GM21576 (cell line): Measurements from ENCODE around the gene ZCCHC7.
"Not testable (repeated sequence)": the region's sequence is repeated elsewhere in the genome, so short reads cannot be mapped to it uniquely, and the experiment has no call there.

Source experiments
- ATAC-seq: cut with Tn5 transposase; IDR thresholded peaks from one replicate; pipeline ENCODE4 v1.9.1; 2021; ENCODE audit warnings: mild to moderate bottlenecking, moderate library complexity; ENCODE audit not compliant: unreplicated experiment

The ZCCHC7 gene

DNA sequence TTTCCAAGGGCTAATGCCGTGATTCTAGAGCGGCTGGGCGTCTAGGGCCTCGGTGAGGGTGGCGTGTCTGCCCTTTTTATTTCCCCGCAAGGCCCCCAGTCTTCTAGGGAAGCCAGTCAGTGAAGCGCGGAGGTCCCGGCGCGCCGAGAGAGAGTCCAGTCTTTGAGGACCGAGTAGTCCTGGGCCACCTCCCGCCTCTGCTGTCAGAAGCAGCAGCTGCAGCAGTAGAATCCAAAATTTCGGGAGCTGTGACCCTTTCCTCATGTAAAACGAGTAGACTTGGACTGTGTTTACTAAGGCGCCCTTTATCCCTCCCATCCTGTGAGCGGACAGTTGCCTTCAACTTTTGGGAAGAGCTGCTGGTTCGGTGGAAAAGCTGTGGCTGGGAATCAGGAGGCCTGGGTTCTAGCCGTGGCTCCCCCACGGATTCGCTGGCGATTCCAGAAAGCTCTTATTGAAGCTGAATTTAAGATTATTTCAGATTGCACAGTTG is 515 bp downstream of the ZCCHC7 start:
- peak; percentile 15 for ATAC-seq

DNA sequence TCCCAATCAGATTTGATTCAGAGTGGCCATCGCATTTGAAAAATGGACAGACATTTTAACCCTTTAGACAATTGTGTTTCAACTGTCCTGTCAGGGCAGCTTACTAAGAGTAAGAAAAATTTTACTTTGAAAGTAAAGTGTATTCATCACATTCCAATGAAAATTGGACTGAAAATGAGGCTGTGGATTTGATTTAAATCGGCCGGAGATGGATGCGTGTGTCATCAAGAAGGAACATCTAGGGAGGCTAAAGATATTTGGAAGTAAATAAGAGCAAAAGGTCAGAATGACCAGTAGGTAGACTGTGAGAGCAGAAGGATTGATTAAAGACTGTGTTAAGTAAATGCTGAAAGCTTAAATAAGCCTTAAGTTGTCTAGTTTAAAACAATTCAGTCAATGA is 1.5 kb downstream of the ZCCHC7 start:
- no peak for ATAC-seq

DNA sequence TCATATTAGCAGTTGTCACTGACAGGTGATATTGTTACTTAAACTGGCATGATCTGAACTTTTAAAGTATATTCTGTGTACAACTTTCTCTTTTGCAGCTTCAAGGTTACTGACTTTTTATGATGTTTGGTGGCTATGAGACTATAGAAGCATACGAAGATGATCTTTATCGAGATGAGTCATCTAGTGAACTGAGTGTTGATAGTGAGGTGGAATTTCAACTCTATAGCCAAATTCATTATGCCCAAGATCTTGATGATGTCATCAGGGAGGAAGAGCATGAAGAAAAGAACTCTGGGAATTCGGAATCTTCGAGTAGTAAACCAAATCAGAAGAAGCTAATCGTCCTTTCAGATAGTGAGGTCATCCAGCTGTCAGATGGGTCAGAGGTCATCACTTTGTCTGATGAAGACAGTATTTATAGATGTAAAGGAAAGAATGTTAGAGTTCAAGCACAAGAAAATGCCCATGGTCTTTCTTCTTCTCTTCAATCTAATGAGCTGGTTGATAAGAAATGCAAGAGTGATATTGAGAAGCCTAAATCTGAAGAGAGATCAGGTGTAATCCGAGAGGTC is 5.9 kb downstream of the ZCCHC7 start:
- ATAC-seq, result no peak

DNA sequence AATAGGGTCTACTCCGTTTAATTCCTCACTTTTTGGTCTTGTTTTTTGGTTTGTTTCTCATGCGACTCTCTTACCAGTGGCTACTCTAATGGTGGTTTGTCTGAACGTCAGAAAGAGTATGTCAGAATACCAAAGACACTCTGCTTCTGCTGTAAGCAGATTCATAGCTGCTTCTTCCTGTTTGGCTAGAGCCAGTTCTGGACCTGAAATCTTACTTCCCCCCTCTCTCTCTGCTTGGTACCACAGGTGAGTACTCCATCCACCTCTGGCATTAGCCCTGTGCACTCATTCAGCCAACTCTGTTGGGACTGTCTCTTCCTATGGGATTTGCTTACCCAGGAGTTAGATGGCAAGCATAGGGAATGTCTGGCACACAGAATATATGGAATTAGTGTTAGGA is 6.6 kb downstream of the ZCCHC7 start:
- ATAC-seq, result no peak

DNA sequence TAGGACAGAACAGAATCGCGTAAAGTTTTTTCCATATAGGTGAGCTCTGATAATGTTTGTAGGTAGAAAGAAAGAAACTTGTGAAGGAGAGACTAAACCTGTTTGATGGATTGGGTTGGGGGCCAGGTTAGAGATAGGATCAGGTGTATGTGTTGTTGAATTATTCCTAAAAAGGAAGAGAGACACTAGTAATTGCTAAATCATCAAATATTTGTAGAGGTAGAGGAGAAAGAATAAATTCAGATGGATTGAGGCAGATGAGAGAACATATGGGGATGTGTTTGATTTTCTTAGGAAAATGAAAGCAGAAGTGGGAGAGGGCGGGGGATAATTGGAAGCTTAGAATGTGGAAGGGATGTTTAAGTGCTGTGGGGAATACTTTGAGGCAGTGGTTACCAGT is 7.7 kb downstream of the ZCCHC7 start:
- no peak for ATAC-seq

DNA sequence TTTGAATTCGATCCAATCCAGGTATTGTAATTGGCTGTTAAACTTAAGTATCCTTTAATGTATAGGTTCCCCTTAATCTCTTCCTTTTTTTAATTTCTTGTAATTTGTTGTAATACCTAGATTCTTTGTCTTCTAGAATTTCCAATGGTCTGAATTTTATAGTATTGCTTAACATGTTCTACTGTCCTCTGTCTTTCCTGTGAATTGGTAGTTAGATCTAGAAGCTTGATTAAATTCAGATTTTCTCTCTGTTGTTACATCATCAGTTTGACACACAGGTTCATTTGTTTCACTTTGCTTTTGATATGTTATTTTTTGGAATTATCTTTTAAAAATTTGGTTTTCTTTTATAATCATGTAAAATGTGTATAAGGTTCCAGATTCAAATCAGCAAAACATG is 13.8 kb downstream of the ZCCHC7 start:
- ATAC-seq, result no peak

DNA sequence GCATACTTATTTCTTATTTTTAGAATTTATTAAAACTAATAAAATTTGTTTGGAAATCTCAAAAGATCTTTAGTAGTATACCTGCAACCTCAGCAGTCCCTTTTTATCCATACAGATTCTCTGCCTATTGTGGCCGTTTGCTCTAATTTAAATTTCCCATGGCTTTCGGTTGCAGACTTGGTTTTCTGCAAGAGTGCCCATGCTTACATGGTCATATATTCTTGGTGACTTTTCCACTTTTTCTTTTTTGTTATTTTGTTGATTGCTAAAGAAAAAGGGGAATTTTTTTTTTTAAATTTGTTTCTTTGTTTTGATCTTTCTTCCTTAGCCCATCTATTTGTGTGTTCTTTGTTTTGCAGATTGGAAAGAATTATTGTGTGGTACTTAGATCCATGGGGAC is 20.6 kb downstream of the ZCCHC7 start:
- no peak for ATAC-seq

DNA sequence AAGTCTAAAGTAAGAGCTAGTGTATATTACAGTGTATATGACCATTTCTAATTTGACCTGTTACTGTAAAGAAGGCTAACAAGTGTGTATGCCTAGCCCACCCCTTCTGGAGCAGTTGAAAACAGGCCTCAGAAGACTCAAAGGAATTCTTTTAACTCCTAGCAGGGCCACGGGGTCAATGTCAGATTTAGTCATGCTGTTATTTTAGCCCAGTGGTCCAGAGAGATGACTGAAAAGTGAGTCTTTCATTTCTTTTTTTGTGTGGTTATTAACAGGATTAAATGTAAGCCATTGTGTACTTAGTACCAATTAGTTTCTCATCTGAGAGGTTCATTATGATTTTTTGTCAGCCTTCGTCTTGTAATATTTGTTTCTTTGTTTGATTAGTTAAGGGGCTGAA is 24.4 kb downstream of the ZCCHC7 start:
- ATAC-seq, result no peak

DNA sequence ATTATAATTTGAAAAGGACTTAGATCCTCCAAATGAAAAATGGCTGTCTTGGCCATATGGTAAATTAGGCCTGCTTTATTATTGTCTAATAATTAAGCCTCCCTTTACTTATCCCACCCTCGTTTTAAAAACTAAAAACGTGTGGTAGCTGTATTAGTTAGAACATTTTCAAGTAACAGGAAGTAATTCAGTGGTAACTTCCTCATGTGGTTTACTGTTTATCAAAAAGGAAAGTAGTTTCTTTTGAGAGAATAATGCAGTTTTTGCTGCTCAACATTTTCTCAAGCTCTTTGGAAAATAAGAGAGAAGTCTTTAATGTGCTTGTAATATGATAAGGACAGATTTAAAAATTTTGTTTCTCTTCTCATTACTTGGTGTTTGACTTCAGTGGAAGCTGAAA is 26.0 kb downstream of the ZCCHC7 start:
- no peak for ATAC-seq

DNA sequence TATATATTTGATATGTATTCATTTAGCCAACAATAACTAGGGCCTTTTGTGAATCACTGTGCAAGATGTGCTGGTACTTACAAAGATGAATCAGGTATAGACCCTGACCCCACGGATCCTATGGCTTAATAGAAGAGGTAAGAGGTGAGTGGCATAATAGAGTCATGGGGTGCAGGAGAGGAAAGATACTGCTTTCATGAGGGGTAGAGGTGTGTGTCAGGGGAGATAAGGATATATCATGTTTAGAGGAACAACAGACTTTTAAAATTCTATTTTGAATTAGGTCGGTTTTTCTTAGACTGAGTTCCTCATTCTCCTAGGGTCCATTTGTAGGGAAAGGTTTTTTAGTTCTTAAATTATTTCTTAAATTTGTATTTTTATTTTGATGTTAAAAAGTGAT is 27.8 kb downstream of the ZCCHC7 start:
- no peak for ATAC-seq

DNA sequence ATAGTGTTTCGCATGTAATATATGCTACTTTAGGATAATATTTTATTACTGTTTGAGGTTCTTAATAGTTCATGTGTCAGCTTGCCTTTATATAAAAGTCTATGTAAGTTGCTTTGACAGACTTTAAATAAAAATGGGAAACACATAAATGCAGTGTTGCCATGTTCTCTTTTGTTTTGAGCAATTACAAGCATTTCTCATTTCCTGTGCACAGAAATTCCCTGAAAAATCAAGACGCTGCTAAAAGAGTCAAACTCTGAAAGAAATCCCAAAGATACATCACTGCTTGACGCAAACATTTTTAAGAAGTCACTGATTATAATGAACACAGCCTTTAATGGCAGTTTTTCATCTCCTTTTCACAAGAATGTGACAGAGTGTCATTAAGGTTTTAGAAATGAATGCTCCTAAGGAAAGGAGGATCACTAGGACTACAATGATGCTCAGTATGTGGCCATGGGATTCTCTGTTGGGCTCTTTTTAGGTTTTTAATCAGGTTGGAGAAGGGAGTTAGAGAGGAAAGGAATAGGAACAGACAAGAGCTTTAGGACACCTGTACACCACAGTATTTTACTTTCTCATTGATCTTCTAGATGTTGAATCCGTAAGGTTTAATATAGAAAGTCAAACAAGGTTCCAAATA is 29.4 kb downstream of the ZCCHC7 start:
- no peak for ATAC-seq

DNA sequence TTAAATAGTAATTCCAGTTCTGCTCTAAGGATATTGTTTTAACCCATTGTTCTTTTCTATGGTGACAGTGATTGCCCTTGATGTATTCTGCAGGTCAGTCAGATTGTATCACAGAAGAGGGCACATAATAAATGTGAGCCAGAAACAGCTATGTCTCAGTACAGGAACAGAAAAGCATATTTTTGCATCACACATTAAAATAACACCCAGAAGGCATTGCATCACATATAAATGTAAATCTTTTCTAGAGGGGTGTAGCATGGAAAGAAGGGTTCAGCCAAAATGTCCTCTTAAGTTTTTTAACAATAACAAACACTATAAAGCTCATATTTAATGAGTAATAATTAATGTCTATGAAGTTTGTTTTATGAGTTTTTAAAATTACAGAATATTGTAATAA is 30.0 kb downstream of the ZCCHC7 start:
- no peak for ATAC-seq

DNA sequence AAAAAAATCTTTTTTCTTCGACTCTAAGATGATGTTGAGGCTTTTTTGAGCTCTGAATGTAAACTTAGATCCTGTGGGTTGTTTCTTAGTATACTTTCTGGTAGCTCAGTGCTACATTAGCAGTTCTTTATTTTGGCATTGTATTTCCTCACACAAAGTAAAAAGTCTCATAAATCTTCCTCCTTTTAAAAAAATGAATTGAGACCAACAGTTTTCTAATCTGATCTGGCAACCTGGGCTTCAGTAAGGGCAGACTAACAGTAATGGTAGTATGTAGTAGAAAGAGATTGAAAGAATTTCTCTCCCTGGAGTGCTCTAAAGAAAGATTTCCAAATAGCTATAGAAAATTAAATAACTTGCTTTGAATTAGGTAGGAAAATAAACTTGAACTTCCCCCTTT is 31.4 kb downstream of the ZCCHC7 start:
- no peak for ATAC-seq

DNA sequence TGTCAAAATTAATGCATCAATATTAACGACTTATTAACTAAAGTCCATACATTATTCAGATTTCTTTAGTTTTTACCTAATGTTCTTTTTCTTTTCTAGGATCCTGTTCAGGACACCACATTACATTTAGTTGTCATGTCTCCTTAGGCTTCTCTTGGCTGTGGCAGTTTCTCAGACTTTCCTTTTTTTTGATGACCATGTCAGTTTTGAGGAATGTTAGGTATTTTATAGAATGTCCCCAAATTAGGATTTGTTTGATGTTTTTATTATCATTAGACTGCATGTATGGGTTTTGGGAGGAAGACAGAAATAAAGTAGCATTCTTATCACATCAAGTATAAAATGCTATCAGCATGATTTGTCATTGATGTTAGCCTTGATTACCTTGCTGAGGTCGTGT is 32.0 kb downstream of the ZCCHC7 start:
- ATAC-seq, result no peak

DNA sequence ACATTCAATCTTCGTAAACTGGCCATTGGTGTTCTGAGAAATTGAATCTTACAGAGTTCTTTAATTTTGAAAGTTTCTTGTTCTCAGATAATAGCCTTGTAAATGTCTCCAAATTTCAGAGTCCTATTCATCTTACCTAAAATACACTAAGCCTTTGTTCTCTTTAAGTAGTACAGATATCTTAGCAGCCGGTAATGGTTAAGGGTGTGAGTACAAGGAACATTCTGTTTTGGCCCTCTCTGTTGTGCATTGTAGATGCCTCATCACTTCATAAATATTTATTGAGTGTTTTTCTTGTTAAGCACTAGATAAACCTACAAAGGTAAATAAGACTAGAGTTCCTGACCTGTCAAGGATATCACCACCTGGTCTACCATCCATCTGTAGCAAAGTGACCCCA is 35.2 kb downstream of the ZCCHC7 start:
- no peak for ATAC-seq

DNA sequence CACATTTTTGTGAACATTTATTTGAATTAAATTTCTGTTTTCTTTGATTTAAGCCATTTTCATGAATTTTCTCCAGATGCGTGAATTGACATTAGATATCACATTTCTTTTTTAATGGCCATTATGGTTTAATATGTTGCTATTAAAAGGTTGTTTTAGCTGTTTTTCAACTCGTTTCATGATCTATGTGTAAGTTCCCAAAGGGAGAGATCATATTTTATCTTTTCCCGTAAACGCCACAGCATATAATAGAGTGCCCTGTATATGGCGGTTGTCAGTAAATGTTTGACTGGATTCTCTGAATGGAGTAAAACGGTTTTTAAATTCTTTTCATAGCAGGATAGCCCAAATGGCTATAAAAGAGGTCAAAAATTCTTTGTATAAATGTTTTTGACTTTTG is 35.8 kb downstream of the ZCCHC7 start:
- no peak for ATAC-seq

DNA sequence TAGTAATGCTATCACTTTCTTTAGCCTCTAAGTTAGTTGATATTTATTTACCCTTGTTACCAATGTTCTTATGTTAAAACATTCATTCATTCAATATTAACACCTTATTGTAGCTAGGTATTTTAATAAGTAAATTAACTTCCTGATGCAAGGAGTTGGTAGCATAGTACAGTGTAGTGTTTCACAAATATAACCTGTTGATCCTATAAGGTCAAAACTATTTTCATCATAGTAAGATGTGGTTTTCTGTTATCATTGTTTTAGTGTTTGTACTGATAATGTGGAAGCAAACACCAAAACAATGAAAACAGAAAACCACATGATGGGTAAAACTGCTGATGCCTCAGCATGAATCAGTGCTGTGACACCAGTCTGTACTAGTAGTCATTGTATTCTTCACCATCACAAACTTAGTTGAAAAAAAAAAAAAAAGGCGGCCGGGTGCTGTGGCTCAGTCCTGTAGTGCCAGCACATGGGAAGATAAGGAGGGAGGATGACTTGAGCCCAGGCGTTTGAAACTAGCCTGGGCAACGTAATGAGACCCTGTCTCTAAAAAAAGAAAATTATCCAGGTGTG is 36.5 kb downstream of the ZCCHC7 start:
- no peak for ATAC-seq

DNA sequence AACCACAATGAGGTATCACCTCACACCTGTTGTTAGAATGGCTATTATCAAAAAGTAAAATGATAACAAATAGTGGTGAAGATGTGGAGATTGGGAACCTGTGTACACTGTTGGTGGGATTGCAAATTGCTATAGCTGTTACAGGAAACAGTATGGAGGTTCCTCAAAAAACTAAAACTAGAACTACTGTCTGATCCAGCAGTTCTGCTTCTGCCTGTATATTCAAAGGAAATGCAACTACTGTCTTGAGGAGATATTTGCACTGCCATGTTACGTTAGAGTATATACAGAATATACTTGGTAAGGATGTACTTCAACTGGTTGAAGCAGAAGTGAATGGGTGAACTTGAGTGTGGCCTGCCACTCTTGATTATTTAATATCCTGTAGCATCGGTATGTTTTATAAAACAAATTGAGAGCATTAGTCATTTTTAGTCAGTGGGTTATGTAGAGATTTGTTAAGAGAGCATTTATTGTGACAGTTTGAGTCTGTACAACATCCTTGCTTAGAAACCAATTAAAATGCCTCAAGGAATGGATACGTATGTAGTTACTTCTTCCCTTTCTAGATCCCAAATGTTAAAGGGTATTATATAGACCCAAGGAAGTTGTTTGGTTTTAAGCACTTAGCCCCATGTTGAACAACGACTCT is 37.5 kb downstream of the ZCCHC7 start:
- no peak for ATAC-seq

DNA sequence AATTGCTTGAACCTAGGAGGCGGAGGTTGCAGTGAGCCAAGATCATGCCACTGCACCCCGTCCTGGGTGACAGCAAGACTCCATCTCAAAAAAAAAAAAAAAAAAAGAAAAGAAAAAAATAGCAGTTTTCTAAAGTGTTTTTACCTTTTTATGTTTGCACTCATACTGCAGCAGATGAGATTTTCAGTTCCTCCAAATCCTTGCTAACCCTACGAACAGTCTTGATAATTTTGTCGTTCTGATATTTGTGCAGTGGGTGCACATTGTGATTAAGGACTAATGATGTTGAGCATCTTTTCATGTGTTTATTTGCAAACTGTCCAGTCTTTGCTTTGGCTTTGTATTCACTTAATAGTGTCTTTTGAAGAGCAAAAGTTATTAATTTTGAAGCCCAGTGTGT is 42.9 kb downstream of the ZCCHC7 start:
- no peak for ATAC-seq

DNA sequence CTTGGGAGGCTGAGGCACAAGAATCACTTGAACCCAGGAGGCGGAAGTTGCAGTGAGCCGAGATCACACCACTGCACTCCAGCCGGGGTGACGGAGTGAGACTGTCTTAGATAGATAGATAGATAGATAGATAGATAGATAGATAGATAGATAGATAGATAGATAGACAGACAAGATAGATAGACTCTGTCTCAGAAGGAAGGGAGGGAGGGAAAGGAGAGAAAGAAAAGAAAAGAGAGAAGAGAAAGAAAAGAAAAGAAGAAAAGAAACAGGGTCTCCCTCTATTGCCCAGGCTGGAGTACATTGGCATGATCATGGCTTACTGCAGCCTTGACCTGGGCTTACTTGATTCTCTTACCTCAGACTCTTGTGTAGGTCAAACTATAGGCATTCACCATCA is 44.0 kb downstream of the ZCCHC7 start:
- not testable (repeated sequence) for ATAC-seq

DNA sequence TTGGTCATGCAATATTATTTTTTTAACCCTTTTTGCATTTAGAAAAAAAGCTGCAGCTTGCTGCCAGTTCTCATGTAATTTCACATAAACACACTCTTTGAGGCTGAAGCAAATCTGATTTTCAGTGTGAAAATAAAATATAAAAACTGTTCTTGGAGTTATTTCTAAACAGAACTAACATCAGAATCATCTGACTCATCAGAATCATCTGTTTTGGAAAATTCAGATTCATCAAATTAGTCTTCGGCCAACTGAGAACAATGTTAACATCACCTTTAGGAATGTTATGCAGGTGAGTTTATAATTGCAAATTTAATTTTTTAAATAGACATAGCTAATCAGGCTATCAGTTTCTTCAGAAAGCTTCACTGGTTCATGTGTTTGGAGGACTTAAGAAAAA is 45.3 kb downstream of the ZCCHC7 start:
- ATAC-seq, result no peak

DNA sequence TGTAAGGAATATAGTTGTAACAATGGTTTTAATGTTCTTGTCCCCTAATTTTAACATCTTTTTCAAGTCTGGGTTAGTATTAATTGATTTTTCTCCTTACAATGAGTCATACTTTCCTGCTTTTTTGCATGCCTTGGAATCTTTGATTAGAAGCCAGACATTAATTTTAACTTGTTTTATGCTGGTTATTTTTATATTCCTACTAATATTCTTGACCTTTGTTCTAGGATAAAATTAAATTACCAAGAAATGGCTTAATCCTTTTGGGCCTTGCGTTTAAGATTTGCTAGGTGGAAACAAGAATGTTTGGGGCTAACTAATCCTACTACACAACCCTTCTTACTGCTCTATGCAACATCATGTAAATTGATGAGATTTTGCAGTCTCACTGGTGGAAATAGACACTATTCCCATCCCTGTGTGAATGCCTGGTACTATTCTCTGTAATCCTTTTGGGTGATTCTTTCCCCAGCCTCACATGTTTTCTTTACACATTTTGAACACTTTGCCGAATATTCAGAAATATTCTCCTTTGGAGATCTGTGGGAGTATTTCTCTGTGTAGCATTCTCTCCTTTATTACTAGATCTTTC is 47.2 kb downstream of the ZCCHC7 start:
- no peak for ATAC-seq
